Endothelial cell of umbilical vein (primary cell): ENCODE results near the gene MAPKBP1.

Experiments used
- EZH2 ChIP-seq: IDR thresholded peaks from 2 replicates; pipeline ENCODE4 v1.6.1; 2012; ENCODE audit warnings: borderline replicate concordance, low read depth, mild to moderate bottlenecking, moderate library complexity, low read length, inconsistent platforms; ENCODE audit not compliant: severe bottlenecking
- POLR2A ChIP-seq: IDR thresholded peaks from 2 replicates; pipeline ENCODE4 v1.6.1; 2012; ENCODE audit warnings: low read depth, mild to moderate bottlenecking, control low read depth, low read length
- POLR2AphosphoS5 ChIP-seq: IDR thresholded peaks from 2 replicates; pipeline ENCODE4 v1.6.1; 2012; ENCODE audit warnings: low read depth, mild to moderate bottlenecking, control low read depth, low read length, moderate library complexity; ENCODE audit not compliant: insufficient read depth
- TF ChIP-seq, protein P1 (sequence below), 2 donors: IDR thresholded peaks; 1 replicate in 1 of 2; 2 replicates in 1 of 2; pipeline ENCODE4 v1.5.1; 2011; ENCODE audit warnings: low read length in 2 of 2, mild to moderate bottlenecking in 2 of 2, moderate library complexity in 2 of 2, control low read depth in 1 of 2, inconsistent platforms in 1 of 2, low read depth in 1 of 2; ENCODE audit not compliant: insufficient read depth in 1 of 2; ENCODE audit errors: extremely low read depth in 1 of 2

DNA sequence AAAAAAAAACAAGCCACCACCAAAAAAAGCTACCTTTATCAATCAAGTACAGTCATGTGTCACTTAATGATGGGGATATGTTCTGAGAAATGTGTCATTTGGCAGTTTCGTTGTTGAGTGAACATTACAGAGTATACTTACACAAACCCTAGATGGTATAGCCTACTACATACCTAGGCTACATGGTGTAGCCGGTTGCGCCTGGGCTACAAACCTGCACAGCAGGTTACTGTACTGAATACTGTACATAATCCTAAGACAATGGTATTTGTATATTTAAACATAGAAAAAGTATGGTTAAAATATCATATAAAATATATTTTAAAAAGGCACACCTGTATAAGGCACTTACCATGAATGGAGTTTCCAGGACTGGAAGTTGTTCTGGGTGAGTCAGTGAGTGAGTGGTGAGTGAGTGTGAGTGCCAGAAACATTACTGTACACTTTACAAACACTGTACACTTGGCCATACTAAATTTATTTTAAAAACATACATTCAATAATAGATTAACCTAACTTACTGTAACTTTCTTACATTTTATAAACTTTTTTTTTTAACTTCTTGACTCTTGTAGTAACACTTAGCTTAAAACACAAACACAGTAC lies 27.7 kb downstream of the MAPKBP1 start:
- TF ChIP-seq POLR2AphosphoS5 (no peak), POLR2A (no peak), EZH2 (no peak)
- TF ChIP-seq, protein P1, sequence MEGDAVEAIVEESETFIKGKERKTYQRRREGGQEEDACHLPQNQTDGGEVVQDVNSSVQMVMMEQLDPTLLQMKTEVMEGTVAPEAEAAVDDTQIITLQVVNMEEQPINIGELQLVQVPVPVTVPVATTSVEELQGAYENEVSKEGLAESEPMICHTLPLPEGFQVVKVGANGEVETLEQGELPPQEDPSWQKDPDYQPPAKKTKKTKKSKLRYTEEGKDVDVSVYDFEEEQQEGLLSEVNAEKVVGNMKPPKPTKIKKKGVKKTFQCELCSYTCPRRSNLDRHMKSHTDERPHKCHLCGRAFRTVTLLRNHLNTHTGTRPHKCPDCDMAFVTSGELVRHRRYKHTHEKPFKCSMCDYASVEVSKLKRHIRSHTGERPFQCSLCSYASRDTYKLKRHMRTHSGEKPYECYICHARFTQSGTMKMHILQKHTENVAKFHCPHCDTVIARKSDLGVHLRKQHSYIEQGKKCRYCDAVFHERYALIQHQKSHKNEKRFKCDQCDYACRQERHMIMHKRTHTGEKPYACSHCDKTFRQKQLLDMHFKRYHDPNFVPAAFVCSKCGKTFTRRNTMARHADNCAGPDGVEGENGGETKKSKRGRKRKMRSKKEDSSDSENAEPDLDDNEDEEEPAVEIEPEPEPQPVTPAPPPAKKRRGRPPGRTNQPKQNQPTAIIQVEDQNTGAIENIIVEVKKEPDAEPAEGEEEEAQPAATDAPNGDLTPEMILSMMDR (IDR thresholded peaks at IDR 0.05; ENCODE audit: extremely low read depth in 1 of 2, insufficient read depth in 1 of 2, low read depth in 1 of 2, low read length in 2 of 2), result no peak
